ENCODE results near the gene PPP2R2B.

The PPP2R2B gene

DNA sequence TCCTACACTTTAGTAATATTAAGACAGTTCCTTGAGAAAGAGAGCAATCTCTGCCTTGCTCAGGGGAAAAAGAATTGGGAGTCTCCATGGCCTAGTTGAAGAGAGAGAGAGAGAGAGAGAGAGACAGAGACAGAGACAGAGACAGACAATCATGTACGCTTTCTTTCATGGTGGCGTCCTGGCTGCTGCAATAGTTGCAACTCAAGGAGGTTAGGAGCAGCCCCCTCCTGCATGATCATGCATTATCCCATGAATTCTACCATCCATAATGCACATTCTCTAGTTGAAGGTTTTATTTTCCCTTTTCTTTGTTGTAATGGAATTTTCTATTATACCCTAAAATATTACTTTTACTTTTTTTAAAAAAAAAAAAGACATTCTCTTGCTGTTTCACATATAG is 50.7 kb downstream of the PPP2R2B start:
- DNase-seq (ENCODE audit: low spot score): no peak

DNA sequence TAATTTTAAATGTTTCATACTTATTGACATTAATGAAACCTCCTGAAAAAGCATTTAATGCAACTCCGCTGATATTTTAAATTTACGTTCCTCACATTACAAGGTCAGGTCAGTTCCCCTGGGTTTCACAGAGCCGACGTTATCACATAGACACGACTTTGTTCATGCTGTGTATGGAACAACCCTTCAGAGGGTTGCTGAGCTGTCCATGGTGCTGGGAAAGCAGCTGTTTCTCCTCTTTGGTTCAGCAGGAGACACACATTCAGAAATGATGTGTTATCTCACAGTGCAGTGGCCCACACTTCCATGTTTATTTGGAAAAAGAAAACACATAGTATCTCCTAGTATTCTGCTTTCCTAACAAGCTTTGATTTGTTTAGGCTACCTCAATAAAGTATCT is 53.5 kb downstream of the PPP2R2B start:
- DNase-seq (ENCODE audit: low spot score): no peak

DNA sequence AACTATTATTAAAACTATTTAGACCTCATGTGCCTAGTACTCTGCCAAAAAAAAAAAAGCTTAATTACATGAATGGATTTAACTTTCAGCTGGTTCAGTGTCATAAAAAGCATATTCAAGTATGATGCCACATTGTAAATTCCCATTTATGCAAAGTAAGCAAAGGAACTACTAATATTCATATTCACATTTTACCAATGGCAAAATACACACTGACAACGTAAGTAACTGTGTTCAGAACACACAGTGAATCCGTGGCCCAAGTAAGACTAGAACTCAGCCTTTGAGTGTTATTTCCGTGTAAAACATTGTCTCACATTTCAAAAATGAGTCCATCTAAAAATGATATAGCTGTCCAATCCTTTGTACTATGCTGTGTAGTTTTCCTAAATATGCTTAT is 56.8 kb downstream of the PPP2R2B start:
- no peak for DNase-seq (ENCODE audit: low spot score)

DNA sequence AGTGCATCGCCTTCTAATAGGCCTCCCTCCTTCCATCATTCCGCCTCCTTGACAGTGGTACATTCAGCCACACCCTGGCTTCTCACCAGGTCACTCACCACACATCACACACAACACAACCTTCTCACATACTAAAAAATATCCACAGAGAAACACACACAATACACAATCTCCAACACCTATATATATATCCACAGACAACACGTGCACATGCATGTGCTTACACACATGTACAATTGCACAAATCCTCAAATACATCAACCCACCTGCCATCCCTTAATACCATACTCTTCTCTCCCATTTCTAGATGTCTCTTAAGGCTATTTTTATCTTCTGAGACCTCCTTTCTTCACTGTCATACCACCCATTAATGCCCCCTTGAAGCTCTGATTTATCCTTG is 57.6 kb downstream of the PPP2R2B start:
- DNase-seq (ENCODE audit: low spot score): no peak

DNA sequence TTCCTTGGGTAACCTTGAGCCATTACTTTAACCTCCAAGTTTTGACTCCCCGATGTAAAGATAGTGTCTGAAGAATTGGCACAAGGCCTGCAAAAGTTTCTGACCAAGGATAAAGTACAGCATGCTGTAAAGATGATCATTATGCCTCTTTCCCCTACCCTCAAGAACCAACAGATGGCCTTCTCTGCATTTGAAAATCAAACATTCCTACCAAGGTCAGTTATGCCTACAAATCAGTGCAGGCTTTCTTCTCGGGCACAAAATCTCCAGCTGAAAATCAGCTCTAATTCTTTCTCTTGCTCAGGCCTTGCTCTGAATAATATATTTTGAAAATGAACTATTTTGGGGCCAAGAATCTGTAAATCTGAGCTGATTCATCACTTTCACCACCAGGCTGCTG is 59.7 kb downstream of the PPP2R2B start:
- no peak for DNase-seq (ENCODE audit: low spot score)

GRCh38 chr5:146817973-146818372 is 60.6 kb downstream of the PPP2R2B start:
- DNase-seq (ENCODE audit: low spot score): no peak

- no peak for DNase-seq (ENCODE audit: low spot score)
These were observed 61.7 kb downstream of the PPP2R2B start for GRCh38 chr5:146816775-146817387.

- DNase-seq (ENCODE audit: low spot score): no peak
These were observed 63.1 kb downstream of the PPP2R2B start for GRCh38 chr5:146815411-146815810.

DNA sequence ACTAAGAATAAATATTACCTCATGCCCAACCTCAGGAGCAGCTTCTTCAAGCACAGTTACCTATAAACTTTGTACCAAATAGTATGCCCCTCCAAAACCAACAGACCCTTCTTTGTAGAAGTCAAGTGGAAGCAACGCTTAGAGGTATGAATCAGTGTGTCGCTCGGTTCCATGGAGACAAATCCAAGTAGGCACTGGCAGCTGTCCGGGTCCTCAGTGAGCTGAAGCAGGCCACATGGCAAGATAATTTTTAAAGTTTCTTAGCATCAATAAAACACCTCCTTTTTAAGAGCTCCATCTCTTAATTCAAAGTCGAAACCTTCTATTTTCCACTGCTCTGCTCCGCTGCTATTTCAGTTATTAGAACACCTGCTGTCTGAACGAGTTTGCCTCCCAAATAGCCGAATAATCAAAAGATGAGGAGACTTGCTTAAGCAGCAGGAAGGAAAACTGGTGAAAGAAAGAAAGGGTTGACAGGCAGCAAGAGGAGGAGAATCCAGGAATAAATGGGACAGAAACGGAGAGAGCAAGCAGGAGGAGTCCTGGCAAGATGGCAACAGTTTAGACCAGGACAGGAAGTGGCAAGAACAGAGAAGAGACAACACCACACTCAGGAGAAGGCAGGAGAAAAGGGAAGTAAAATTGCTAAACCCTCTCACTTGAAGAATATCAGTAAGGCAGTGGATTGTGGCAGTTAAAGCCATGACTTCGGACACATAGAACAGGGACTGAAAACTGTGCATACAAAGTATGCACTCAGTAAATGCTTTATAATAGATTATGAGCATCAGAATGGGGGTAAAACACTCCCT is 65.0 kb downstream of the PPP2R2B start:
- no peak for DNase-seq (ENCODE audit: low spot score)

GRCh38 chr5:146805081-146805480 is 73.5 kb downstream of the PPP2R2B start:
- DNase-seq (ENCODE audit: low spot score): no peak

GRCh38 chr5:146802945-146803522 is 75.5 kb downstream of the PPP2R2B start:
- DNase-seq (ENCODE audit: low spot score): no peak

GRCh38 chr5:146799671-146800070 is 78.9 kb downstream of the PPP2R2B start:
- no peak for DNase-seq (ENCODE audit: low spot score)

DNA sequence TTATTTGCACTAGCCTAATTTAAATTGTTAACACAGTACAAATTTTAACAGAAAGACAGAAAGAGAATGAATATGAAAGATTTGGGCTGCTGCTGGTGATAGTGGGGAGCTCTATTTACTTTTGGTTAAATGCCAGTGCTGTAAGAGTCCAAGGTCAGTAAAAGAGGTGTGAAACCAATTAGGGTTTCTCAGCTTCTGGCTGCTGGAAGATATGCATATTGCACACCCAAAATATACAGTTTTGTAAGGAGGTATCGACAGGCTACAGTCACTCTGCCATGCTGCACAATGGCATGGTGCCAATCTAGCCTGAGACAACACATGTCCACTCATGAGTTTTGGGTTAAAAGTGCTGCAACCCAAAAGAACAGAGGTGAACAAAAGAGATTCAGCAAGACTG is 79.3 kb downstream of the PPP2R2B start:
- no peak for DNase-seq (ENCODE audit: low spot score)

- no peak for DNase-seq (ENCODE audit: low spot score)
These were observed 80.9 kb downstream of the PPP2R2B start for GRCh38 chr5:146797658-146798057.

DNA sequence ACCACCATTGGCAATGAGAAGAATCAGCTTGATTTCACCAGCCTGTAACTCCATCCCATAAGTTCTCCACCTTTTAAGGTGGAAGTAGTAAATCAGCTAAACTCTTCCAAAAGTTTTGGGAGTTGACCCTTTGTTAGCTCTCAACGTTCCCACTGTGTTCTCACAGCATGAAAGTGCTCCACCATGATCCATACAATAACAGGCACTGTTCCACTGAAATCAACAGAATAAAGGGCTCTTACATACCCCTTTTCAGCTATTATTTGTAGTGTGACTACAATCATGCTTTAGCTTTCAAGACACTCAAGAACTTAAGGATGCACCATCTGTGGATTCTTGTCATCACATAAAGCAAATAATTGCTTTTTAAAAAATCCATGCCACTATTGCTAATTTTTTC is 81.6 kb downstream of the PPP2R2B start:
- no peak for DNase-seq (ENCODE audit: low spot score)

DNA sequence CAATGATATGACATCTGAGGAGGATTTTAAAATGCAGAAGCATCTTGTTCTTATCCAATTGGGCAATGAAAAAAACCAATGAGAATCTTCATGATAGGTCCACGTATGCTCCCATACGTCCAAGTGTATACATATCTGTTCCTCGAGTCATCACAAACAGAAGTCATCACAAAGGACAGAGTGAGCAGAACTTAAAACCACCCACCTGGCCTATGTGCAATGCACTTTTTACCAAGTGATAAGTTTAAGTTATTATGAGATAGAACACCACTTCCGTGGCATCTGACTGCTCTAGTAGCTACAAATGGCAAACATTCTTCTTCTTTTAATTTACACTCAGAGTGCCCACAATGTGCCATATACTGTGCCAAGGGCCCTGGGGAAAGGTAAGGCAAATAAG is 82.4 kb downstream of the PPP2R2B start:
- DNase-seq (ENCODE audit: low spot score): no peak

GRCh38 chr5:146794326-146795029 is 84.1 kb downstream of the PPP2R2B start:
- no peak for DNase-seq (ENCODE audit: low spot score)

- DNase-seq (ENCODE audit: low spot score): no peak
These were observed 84.8 kb downstream of the PPP2R2B start for GRCh38 chr5:146793709-146794108.

GRCh38 chr5:146791471-146791870 is 87.1 kb downstream of the PPP2R2B start:
- no peak for DNase-seq (ENCODE audit: low spot score)

- DNase-seq (ENCODE audit: low spot score): no peak
These were observed 88.6 kb downstream of the PPP2R2B start for GRCh38 chr5:146789712-146790653.

DNA sequence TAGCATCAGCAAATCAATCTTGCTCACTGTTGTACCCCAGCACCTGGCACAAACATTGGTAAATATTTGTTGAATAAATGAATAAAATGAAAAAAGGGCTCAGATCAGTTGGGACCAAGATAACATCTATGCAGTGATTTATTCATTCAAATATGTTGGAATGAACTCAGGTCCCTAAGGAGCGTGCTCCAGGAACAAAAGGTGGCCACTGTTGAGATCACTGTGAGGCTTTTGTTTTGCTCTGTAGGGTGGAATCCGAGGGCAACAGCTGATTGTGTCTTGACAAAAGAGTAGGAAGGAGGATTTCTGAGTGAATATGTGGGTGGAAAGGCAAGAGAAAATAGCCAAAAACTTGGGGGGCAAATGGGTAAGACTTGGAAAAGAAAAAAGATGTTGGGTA is 89.7 kb downstream of the PPP2R2B start:
- no peak for DNase-seq (ENCODE audit: low spot score)

DNA sequence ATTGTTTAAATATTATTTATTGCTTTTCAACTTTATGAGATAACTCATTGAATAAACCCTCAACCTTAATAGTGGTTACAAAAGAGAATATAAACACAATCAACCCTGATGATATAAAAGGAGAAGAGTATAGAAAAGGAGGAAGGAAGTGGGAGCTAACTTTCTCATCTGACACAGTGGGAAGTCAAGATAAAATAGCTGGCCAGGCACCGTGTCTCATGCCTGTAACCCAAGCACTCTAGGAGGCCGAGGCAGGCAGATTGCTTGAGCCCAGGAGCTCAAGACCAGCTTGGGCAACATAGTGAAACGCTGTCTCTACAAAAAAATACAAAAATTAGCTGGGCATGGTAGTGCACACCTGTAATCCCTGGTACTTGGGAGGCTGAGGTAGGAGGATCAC is 93.5 kb downstream of the PPP2R2B start:
- no peak for DNase-seq (ENCODE audit: low spot score)

Data from hematopoietic multipotent progenitor cell treated with erythropoietin and hydrocortisone succinate and interleukin-3 and kit ligand, for 17 days (in vitro differentiated cells).